ENCODE data around the gene PRKRA. TPM values are rescaled to one million over a fixed set of nuclear protein-coding genes. Genes with fewer than 3 reads are reported as not detected.

PRKRA gene
- total and polyA plus RNA-seq, 4 donors: 8.3 to 28.1 (median 13.4) TPM

DNA sequence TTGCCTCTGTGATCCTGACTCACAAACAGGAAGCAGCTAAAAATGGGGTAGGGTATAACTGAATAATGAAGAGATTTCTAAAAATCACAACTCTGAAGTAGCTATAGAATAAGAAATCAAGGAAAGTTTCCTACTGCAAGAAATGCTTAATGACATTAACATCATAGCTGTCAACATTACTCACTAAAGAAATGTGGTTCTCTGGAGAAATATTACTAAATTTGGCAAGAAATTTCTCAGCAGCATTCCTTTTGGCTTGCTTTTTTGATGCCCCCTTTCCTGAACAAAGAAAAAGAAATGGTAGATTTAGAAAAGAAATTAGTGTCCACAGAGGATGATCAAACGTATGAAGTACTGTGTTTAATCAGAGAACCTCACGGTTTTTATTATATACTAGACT lies 9.5 kb downstream of the PRKRA start:
- no peaks in the 10 kb centered on the region for H3K9me3 ChIP-seq (ENCODE audit: control insufficient read depth in 4 of 4, low read length in 3 of 4)
- H3K4me3 ChIP-seq (ENCODE audit: low read depth in 1 of 3, low read length in 3 of 3): no peak overlapping the region
- DNase-seq (ENCODE audit: low spot score): no peak
- TF ChIP-seq JUND (IDR thresholded peaks at IDR 0.05): no peak
- TF ChIP-seq EGR1 (IDR thresholded peaks at IDR 0.05; ENCODE audit: low read depth in 2 of 2): no peak
- no peak for TF ChIP-seq HNF4G (IDR thresholded peaks at IDR 0.05)
- TF ChIP-seq, protein P1, sequence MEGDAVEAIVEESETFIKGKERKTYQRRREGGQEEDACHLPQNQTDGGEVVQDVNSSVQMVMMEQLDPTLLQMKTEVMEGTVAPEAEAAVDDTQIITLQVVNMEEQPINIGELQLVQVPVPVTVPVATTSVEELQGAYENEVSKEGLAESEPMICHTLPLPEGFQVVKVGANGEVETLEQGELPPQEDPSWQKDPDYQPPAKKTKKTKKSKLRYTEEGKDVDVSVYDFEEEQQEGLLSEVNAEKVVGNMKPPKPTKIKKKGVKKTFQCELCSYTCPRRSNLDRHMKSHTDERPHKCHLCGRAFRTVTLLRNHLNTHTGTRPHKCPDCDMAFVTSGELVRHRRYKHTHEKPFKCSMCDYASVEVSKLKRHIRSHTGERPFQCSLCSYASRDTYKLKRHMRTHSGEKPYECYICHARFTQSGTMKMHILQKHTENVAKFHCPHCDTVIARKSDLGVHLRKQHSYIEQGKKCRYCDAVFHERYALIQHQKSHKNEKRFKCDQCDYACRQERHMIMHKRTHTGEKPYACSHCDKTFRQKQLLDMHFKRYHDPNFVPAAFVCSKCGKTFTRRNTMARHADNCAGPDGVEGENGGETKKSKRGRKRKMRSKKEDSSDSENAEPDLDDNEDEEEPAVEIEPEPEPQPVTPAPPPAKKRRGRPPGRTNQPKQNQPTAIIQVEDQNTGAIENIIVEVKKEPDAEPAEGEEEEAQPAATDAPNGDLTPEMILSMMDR (IDR thresholded peaks at IDR 0.05; ENCODE audit: low read depth, low read length, missing input control): no peak
- TF ChIP-seq, protein P2, sequence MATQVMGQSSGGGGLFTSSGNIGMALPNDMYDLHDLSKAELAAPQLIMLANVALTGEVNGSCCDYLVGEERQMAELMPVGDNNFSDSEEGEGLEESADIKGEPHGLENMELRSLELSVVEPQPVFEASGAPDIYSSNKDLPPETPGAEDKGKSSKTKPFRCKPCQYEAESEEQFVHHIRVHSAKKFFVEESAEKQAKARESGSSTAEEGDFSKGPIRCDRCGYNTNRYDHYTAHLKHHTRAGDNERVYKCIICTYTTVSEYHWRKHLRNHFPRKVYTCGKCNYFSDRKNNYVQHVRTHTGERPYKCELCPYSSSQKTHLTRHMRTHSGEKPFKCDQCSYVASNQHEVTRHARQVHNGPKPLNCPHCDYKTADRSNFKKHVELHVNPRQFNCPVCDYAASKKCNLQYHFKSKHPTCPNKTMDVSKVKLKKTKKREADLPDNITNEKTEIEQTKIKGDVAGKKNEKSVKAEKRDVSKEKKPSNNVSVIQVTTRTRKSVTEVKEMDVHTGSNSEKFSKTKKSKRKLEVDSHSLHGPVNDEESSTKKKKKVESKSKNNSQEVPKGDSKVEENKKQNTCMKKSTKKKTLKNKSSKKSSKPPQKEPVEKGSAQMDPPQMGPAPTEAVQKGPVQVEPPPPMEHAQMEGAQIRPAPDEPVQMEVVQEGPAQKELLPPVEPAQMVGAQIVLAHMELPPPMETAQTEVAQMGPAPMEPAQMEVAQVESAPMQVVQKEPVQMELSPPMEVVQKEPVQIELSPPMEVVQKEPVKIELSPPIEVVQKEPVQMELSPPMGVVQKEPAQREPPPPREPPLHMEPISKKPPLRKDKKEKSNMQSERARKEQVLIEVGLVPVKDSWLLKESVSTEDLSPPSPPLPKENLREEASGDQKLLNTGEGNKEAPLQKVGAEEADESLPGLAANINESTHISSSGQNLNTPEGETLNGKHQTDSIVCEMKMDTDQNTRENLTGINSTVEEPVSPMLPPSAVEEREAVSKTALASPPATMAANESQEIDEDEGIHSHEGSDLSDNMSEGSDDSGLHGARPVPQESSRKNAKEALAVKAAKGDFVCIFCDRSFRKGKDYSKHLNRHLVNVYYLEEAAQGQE (IDR thresholded peaks at IDR 0.05): no peak
- no peak overlapping the region for H3K27ac ChIP-seq (ENCODE audit: low read depth in 1 of 2, low read length in 2 of 2)
- no peak overlapping the region for H3K9ac ChIP-seq (ENCODE audit: low read depth in 1 of 2, low read length in 2 of 2)
- H3K36me3 ChIP-seq (ENCODE audit: control insufficient read depth in 4 of 4, insufficient read depth in 3 of 4, low read depth in 1 of 4, low read length in 3 of 4): peaks cover 9 to 73% (median 49%) of the 10 kb centered on the region in 4 donors
- H3K27me3 ChIP-seq (ENCODE audit: control insufficient read depth in 4 of 4, insufficient read depth in 4 of 4, low read length in 3 of 4): no peaks in the 10 kb centered on the region
- WGBS: 95% methylated on average over 2 of the region's 2 CpGs
- no peaks in the 10 kb centered on the region for H3K4me1 ChIP-seq (ENCODE audit: control insufficient read depth in 4 of 4, insufficient read depth in 4 of 4, low read length in 3 of 4)

DNA sequence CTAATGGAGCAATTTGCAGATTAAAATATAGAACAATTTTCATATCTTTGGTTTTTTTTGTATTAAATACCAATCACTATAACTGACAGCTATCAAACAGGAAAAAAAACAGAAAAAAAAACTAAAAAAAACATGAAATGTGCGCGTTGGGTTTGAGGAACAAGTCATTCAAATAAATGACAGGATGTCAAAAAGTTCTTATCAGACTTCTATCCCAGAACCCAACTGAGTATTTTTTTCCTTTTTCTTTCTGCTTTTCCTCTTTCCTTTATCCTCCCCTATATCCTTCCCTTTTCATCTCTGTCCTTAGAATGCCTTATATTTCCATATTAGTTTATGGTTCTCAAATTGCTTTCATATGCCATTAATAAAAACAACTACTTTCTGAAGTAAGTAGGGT lies 14.3 kb downstream of the PRKRA start:
- Histone ChIP-seq H3K27me3 (ENCODE audit: control insufficient read depth in 4 of 4, insufficient read depth in 4 of 4, low read length in 3 of 4) (no peaks in the 10 kb centered on the region), H3K4me3 (ENCODE audit: low read depth in 1 of 3, low read length in 3 of 3) (no peak overlapping the region), H3K27ac (ENCODE audit: low read depth in 1 of 2, low read length in 2 of 2) (no peak overlapping the region), H3K9ac (ENCODE audit: low read depth in 1 of 2, low read length in 2 of 2) (no peak overlapping the region), H3K4me1 (ENCODE audit: control insufficient read depth in 4 of 4, insufficient read depth in 4 of 4, low read length in 3 of 4) (no peaks in the 10 kb centered on the region), H3K9me3 (ENCODE audit: control insufficient read depth in 4 of 4, low read length in 3 of 4) (no peaks in the 10 kb centered on the region), H3K36me3 (ENCODE audit: control insufficient read depth in 4 of 4, insufficient read depth in 3 of 4, low read depth in 1 of 4, low read length in 3 of 4) (peaks cover 10 to 74% (median 60%) of the 10 kb centered on the region in 4 donors)
- TF ChIP-seq YY1 (IDR thresholded peaks at IDR 0.05) (no peak), EGR1 (IDR thresholded peaks at IDR 0.05; ENCODE audit: low read depth in 2 of 2) (no peak), RXRA (IDR thresholded peaks at IDR 0.05) (no peak), FOXA2 (IDR thresholded peaks at IDR 0.05) (no peak), TAF1 (conservative IDR thresholded peaks at IDR 0.05) (no peak), HNF4A (conservative IDR thresholded peaks at IDR 0.05) (no peak), HNF4G (IDR thresholded peaks at IDR 0.05) (no peak)
- TF ChIP-seq, protein P2 (IDR thresholded peaks at IDR 0.05): no peak
- TF ChIP-seq, protein P3, sequence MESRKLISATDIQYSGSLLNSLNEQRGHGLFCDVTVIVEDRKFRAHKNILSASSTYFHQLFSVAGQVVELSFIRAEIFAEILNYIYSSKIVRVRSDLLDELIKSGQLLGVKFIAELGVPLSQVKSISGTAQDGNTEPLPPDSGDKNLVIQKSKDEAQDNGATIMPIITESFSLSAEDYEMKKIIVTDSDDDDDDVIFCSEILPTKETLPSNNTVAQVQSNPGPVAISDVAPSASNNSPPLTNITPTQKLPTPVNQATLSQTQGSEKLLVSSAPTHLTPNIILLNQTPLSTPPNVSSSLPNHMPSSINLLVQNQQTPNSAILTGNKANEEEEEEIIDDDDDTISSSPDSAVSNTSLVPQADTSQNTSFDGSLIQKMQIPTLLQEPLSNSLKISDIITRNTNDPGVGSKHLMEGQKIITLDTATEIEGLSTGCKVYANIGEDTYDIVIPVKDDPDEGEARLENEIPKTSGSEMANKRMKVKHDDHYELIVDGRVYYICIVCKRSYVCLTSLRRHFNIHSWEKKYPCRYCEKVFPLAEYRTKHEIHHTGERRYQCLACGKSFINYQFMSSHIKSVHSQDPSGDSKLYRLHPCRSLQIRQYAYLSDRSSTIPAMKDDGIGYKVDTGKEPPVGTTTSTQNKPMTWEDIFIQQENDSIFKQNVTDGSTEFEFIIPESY (IDR thresholded peaks at IDR 0.05): no peak
- TF ChIP-seq, protein P4, sequence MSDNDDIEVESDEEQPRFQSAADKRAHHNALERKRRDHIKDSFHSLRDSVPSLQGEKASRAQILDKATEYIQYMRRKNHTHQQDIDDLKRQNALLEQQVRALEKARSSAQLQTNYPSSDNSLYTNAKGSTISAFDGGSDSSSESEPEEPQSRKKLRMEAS (IDR thresholded peaks at IDR 0.05): no peak
- TF ChIP-seq, protein P1 (IDR thresholded peaks at IDR 0.05; ENCODE audit: low read depth, low read length, missing input control): no peak
- TF ChIP-seq, protein P5, sequence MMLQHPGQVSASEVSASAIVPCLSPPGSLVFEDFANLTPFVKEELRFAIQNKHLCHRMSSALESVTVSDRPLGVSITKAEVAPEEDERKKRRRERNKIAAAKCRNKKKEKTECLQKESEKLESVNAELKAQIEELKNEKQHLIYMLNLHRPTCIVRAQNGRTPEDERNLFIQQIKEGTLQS (IDR thresholded peaks at IDR 0.05): no peak
- no peak for DNase-seq (ENCODE audit: low spot score)
- WGBS: 84% methylated on average over 2 of the region's 2 CpGs
